ENCODE measurements around the gene DISC1.
A peak's percentile ranks its signal among the peaks of the same experiment; 100 is the strongest.

DISC1 gene

GRCh38 chr1:231674575-231674974 lies 48.0 kb downstream of the DISC1 start:
- TF ChIP-seq PATZ1 (CRISPR knock-in tag; IDR thresholded peaks at IDR 0.05; ENCODE audit: borderline replicate concordance) (no peak), TSHZ2 (CRISPR knock-in tag; IDR thresholded peaks at IDR 0.05) (no peak), ZFP3 (CRISPR knock-in tag; IDR thresholded peaks at IDR 0.05) (no peak), CSDC2 (CRISPR knock-in tag; IDR thresholded peaks at IDR 0.05) (no peak), ARNTL (CRISPR knock-in tag; IDR thresholded peaks at IDR 0.05; ENCODE audit: borderline replicate concordance, low read depth) (no peak), ZC3H10 (CRISPR knock-in tag; IDR thresholded peaks at IDR 0.05) (no peak), CSRNP3 (CRISPR knock-in tag; IDR thresholded peaks at IDR 0.05) (no peak), ESRRG (CRISPR knock-in tag; IDR thresholded peaks at IDR 0.05) (no peak), RARB (CRISPR knock-in tag; IDR thresholded peaks at IDR 0.05) (no peak), POU6F1 (CRISPR knock-in tag; IDR thresholded peaks at IDR 0.05; ENCODE audit: borderline replicate concordance, low read depth) (no peak), ZNF565 (CRISPR knock-in tag; conservative IDR thresholded peaks at IDR 0.05; ENCODE audit: low read depth) (no peak), OSR1 (CRISPR knock-in tag; IDR thresholded peaks at IDR 0.05) (no peak), CREB5 (CRISPR knock-in tag; IDR thresholded peaks at IDR 0.05; ENCODE audit: low read depth) (no peak), ZFP30 (CRISPR knock-in tag; IDR thresholded peaks at IDR 0.05) (no peak), TOX (CRISPR knock-in tag; IDR thresholded peaks at IDR 0.05; ENCODE audit: borderline replicate concordance) (no peak), TCF4 (CRISPR knock-in tag; IDR thresholded peaks at IDR 0.05; ENCODE audit: borderline replicate concordance) (no peak), PPARA (CRISPR knock-in tag; IDR thresholded peaks at IDR 0.05; ENCODE audit: borderline replicate concordance) (no peak)
- ATAC-seq: no peak

GRCh38 chr1:231676487-231676886 lies 49.9 kb downstream of the DISC1 start:
- TF ChIP-seq ZNF8 (CRISPR knock-in tag; IDR thresholded peaks at IDR 0.05) (no peak), CSRNP3 (CRISPR knock-in tag; IDR thresholded peaks at IDR 0.05) (no peak), CREB5 (CRISPR knock-in tag; IDR thresholded peaks at IDR 0.05; ENCODE audit: low read depth) (no peak), TCF4 (CRISPR knock-in tag; IDR thresholded peaks at IDR 0.05; ENCODE audit: borderline replicate concordance) (no peak), ZFP3 (CRISPR knock-in tag; IDR thresholded peaks at IDR 0.05) (no peak), PATZ1 (CRISPR knock-in tag; IDR thresholded peaks at IDR 0.05; ENCODE audit: borderline replicate concordance) (no peak), ISL1 (CRISPR knock-in tag; IDR thresholded peaks at IDR 0.05) (peak; percentile 89)
- ATAC-seq: no peak
